ENCODE measurements around the gene PARM1.
A peak's percentile ranks its signal among the peaks of the same experiment; 100 is the strongest.

Gene PARM1, protein sequence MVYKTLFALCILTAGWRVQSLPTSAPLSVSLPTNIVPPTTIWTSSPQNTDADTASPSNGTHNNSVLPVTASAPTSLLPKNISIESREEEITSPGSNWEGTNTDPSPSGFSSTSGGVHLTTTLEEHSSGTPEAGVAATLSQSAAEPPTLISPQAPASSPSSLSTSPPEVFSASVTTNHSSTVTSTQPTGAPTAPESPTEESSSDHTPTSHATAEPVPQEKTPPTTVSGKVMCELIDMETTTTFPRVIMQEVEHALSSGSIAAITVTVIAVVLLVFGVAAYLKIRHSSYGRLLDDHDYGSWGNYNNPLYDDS
- long read RNA-seq, result 0 reads

DNA sequence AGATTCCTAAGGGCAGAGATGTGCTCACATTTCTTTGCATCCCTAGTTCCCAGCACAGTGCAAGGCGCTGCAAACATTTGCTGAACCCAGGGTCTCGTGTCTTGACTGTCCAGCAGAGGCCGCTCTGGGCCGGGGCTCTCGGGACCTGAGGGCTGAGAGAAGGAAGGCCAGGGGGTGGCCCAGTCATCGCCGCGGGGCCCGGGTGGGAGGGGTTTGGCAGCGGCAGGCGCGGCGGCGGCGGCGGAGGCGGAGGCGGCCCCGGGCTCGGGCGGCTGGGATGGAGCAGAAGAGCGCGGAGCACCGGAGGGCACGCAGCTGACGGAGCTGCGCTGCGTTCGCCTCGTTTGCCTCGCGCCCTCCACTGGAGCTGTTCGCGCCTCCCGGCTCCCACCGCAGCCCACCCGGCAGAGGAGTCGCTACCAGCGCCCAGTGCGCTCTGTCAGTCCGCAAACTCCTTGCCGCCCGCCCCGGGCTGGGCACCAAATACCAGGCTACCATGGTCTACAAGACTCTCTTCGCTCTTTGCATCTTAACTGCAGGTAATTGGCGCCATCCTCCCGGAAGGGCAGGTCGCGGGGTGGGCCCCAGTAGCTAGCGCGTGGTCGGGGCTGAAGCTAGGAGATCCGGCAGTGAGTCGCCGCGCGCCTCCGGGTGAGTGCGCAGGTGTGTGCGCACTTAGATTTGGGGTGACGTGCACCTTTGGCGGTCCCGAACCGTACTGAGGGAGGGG, at the start of gene PARM1:
PARM1 (plus strand) TSS at position 285 of the 730 bp plus-strand sequence; CDS start at position 497, 212 bp downstream.
- TF ChIP-seq, protein P1, sequence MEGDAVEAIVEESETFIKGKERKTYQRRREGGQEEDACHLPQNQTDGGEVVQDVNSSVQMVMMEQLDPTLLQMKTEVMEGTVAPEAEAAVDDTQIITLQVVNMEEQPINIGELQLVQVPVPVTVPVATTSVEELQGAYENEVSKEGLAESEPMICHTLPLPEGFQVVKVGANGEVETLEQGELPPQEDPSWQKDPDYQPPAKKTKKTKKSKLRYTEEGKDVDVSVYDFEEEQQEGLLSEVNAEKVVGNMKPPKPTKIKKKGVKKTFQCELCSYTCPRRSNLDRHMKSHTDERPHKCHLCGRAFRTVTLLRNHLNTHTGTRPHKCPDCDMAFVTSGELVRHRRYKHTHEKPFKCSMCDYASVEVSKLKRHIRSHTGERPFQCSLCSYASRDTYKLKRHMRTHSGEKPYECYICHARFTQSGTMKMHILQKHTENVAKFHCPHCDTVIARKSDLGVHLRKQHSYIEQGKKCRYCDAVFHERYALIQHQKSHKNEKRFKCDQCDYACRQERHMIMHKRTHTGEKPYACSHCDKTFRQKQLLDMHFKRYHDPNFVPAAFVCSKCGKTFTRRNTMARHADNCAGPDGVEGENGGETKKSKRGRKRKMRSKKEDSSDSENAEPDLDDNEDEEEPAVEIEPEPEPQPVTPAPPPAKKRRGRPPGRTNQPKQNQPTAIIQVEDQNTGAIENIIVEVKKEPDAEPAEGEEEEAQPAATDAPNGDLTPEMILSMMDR (IDR thresholded peaks at IDR 0.05; ENCODE audit: insufficient read depth, low read length), result no peak
- TF ChIP-seq POLR2AphosphoS5 (IDR thresholded peaks at IDR 0.05; ENCODE audit: low read depth) (no peak), GABPA (IDR thresholded peaks at IDR 0.05; ENCODE audit: low read depth) (no peak), SPI1 (IDR thresholded peaks at IDR 0.05; ENCODE audit: borderline replicate concordance, low read depth) (no peak)
- TF ChIP-seq, protein P2, sequence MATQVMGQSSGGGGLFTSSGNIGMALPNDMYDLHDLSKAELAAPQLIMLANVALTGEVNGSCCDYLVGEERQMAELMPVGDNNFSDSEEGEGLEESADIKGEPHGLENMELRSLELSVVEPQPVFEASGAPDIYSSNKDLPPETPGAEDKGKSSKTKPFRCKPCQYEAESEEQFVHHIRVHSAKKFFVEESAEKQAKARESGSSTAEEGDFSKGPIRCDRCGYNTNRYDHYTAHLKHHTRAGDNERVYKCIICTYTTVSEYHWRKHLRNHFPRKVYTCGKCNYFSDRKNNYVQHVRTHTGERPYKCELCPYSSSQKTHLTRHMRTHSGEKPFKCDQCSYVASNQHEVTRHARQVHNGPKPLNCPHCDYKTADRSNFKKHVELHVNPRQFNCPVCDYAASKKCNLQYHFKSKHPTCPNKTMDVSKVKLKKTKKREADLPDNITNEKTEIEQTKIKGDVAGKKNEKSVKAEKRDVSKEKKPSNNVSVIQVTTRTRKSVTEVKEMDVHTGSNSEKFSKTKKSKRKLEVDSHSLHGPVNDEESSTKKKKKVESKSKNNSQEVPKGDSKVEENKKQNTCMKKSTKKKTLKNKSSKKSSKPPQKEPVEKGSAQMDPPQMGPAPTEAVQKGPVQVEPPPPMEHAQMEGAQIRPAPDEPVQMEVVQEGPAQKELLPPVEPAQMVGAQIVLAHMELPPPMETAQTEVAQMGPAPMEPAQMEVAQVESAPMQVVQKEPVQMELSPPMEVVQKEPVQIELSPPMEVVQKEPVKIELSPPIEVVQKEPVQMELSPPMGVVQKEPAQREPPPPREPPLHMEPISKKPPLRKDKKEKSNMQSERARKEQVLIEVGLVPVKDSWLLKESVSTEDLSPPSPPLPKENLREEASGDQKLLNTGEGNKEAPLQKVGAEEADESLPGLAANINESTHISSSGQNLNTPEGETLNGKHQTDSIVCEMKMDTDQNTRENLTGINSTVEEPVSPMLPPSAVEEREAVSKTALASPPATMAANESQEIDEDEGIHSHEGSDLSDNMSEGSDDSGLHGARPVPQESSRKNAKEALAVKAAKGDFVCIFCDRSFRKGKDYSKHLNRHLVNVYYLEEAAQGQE (IDR thresholded peaks at IDR 0.05; ENCODE audit: insufficient replicate concordance, low read depth), result no peak
- Histone ChIP-seq H3K4me3 (replicated peaks; ENCODE audit: insufficient read depth, low read length) (peak within 1 kb of the TSS; percentile 19; the same call in 1 of the 2 replicates), H3K27ac (replicated peaks) (no peak within 1 kb of the TSS), H3K27me3 (ENCODE audit: insufficient read depth, poor library complexity, severe bottlenecking) (peaks cover 36% of the 10 kb centered on the region)
- peak; percentile 20 to 69 for DNase-seq (ENCODE audit: low read depth in 1 of 2, low spot score in 1 of 2)

DNA sequence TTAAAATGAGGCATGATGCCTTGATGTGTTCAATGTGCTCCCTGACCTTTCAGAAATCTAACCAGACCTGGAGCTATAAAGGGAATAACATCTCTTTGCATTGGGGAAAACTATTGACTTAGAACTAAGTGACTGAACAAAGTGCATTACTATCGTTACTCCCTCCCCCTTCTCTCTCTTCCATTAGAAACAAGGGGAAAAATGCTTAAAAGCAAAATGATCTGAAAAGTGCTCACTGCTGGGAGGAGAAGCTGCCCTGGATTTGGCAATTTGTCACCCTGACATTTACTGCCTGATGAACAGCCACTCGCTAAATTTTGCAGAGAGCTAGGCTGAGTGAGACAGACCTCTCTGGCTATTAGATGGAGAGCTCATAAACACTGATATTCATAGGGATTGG, 48.6 kb upstream of the PARM1 start:
- H3K4me3 ChIP-seq (replicated peaks; ENCODE audit: insufficient read depth, low read length), result no peak overlapping the region

DNA sequence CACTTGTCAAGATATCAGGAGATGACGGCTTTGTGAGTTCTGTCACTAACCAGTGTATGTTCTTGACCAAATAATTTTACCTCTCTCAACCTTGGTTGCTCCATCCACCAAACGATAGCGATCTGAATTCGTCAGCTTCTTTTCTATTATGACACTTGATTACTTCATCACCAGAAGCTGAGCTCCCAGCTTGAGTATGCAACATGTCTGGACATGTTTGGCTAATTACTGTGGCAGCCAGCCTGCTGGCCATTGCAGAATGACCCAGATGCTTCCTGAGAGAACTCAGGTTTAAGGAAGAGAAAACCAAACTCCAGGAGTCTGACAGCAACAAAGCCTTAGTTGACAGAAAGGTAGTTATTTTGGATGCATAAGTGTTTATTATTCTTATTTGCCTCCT, 46.4 kb upstream of the PARM1 start:
- Histone ChIP-seq H3K4me3 (replicated peaks; ENCODE audit: insufficient read depth, low read length) (no peak overlapping the region), H3K27me3 (ENCODE audit: insufficient read depth, poor library complexity, severe bottlenecking) (no peaks in the 10 kb centered on the region), H3K27ac (replicated peaks) (no peak overlapping the region)
- TF ChIP-seq, protein P2 (IDR thresholded peaks at IDR 0.05; ENCODE audit: insufficient replicate concordance, low read depth), result no peak
- TF ChIP-seq, protein P1 (IDR thresholded peaks at IDR 0.05; ENCODE audit: insufficient read depth, low read length), result no peak
- TF ChIP-seq GABPA (IDR thresholded peaks at IDR 0.05; ENCODE audit: low read depth) (no peak), POLR2AphosphoS5 (IDR thresholded peaks at IDR 0.05; ENCODE audit: low read depth) (no peak), SPI1 (IDR thresholded peaks at IDR 0.05; ENCODE audit: borderline replicate concordance, low read depth) (no peak)
- no peak for DNase-seq (ENCODE audit: low read depth in 1 of 2, low spot score in 1 of 2)

More for the DNA sequence above, 48.6 kb upstream of the PARM1 start:
- TF ChIP-seq GABPA (IDR thresholded peaks at IDR 0.05; ENCODE audit: low read depth), result no peak
- TF ChIP-seq, protein P2 (IDR thresholded peaks at IDR 0.05; ENCODE audit: insufficient replicate concordance, low read depth), result no peak
- no peak for TF ChIP-seq POLR2AphosphoS5 (IDR thresholded peaks at IDR 0.05; ENCODE audit: low read depth)
- TF ChIP-seq, protein P1 (IDR thresholded peaks at IDR 0.05; ENCODE audit: insufficient read depth, low read length), result no peak
- TF ChIP-seq SPI1 (IDR thresholded peaks at IDR 0.05; ENCODE audit: borderline replicate concordance, low read depth), result no peak
- H3K27me3 ChIP-seq (ENCODE audit: insufficient read depth, poor library complexity, severe bottlenecking), result no peaks in the 10 kb centered on the region
- H3K27ac ChIP-seq (replicated peaks), result no peak overlapping the region
- no peak for DNase-seq (ENCODE audit: low read depth in 1 of 2, low spot score in 1 of 2)
